Activated naive CD8-positive, alpha-beta T cell treated with anti-CD3 and anti-CD28 coated beads, Interleukin-2, amount 50 U/mL, for 24 hours (primary cell): ENCODE data around the gene NCAPD3.
"Not testable (repeated sequence)": the region's sequence is repeated elsewhere in the genome, so short reads cannot be mapped to it uniquely, and the experiment has no call there.

Experiments used
- ATAC-seq: fragments of 150-1000 bp; cut with Tn5 transposase; one replicate; pipeline ENCODE4 v1.10.0; 2021
- DNase-seq: peaks from one replicate; pipeline ENCODE4 v3.0.0; 2021
- H3K27ac Mint-ChIP-seq: one replicate; pipeline ENCODE4 v1.8.0; 2021; ENCODE audit warnings: mild to moderate bottlenecking, mixed read lengths
- H3K27me3 Mint-ChIP-seq: one replicate; pipeline ENCODE4 v1.8.0; 2021; ENCODE audit warnings: mixed read lengths
- H3K36me3 Mint-ChIP-seq: one replicate; pipeline ENCODE4 v1.8.0; 2021; ENCODE audit warnings: low read depth, mixed read lengths
- H3K4me1 Mint-ChIP-seq: one replicate; pipeline ENCODE4 v1.8.0; 2021; ENCODE audit warnings: mixed read lengths
- H3K4me3 Mint-ChIP-seq: one replicate; pipeline ENCODE4 v1.8.0; 2021; ENCODE audit warnings: mild to moderate bottlenecking, moderate library complexity, mixed read lengths
- H3K9me3 Mint-ChIP-seq: one replicate; pipeline ENCODE4 v1.8.0; 2021; ENCODE audit warnings: mixed read lengths

Gene NCAPD3

GRCh38 chr11:134124660-134125451, 98.9 kb downstream of the NCAPD3 start:
- H3K27me3 Mint-ChIP-seq: peaks cover 36% of the 10 kb centered on the region
- peak overlapping the region; percentile 52 for H3K4me3 Mint-ChIP-seq
- peak; percentile 66 for ATAC-seq
- H3K9me3 Mint-ChIP-seq: no peaks in the 10 kb centered on the region
- H3K4me1 Mint-ChIP-seq: peaks cover 14% of the 10 kb centered on the region
- no peak overlapping the region for H3K27ac Mint-ChIP-seq
- H3K36me3 Mint-ChIP-seq: peaks cover 4% of the 10 kb centered on the region
- peak; percentile 10 for DNase-seq

GRCh38 chr11:134120921-134121526, 102.7 kb downstream of the NCAPD3 start:
- no peak for DNase-seq
- Mint-ChIP-seq H3K9me3 (no peaks in the 10 kb centered on the region), H3K27ac (no peak overlapping the region)

GRCh38 chr11:134120143-134120850, 103.5 kb downstream of the NCAPD3 start:
- Mint-ChIP-seq H3K27ac (no peak overlapping the region), H3K4me3 (no peak overlapping the region), H3K27me3 (peaks cover 27% of the 10 kb centered on the region), H3K4me1 (peaks cover 8% of the 10 kb centered on the region), H3K36me3 (peaks cover 2% of the 10 kb centered on the region), H3K9me3 (no peaks in the 10 kb centered on the region)
- no peak for DNase-seq
- no peak for ATAC-seq

More at GRCh38 chr11:134120921-134121526, 102.7 kb downstream of the NCAPD3 start:
- no peak overlapping the region for H3K4me3 Mint-ChIP-seq
- H3K27me3 Mint-ChIP-seq: peaks cover 34% of the 10 kb centered on the region
- no peak for ATAC-seq
- H3K36me3 Mint-ChIP-seq: peaks cover 3% of the 10 kb centered on the region
- H3K4me1 Mint-ChIP-seq: peaks cover 14% of the 10 kb centered on the region

GRCh38 chr11:134119094-134119493, 104.7 kb downstream of the NCAPD3 start:
- Mint-ChIP-seq H3K36me3 (no peaks in the 10 kb centered on the region), H3K9me3 (no peaks in the 10 kb centered on the region), H3K27ac (no peak overlapping the region), H3K27me3 (peaks cover 19% of the 10 kb centered on the region), H3K4me3 (no peak overlapping the region), H3K4me1 (peaks cover 5% of the 10 kb centered on the region)
- ATAC-seq: peak; percentile 24
- DNase-seq: no peak

GRCh38 chr11:134118006-134118405, 105.8 kb downstream of the NCAPD3 start:
- Mint-ChIP-seq H3K9me3 (no peaks in the 10 kb centered on the region), H3K4me3 (no peak overlapping the region), H3K27me3 (peaks cover 9% of the 10 kb centered on the region), H3K36me3 (no peaks in the 10 kb centered on the region), H3K4me1 (peaks cover 5% of the 10 kb centered on the region), H3K27ac (no peak overlapping the region)
- ATAC-seq (no peak), DNase-seq (no peak)

- Mint-ChIP-seq H3K9me3 (no peaks in the 10 kb centered on the region), H3K27me3 (peaks cover 3% of the 10 kb centered on the region), H3K27ac (no peak overlapping the region), H3K36me3 (peaks cover 6% of the 10 kb centered on the region), H3K4me3 (no peak overlapping the region), H3K4me1 (peaks cover 5% of the 10 kb centered on the region)
- ATAC-seq: no peak
- no peak for DNase-seq
Observed at GRCh38 chr11:134116210-134116609, 107.6 kb downstream of the NCAPD3 start.

- not testable (repeated sequence) for H3K27me3 Mint-ChIP-seq, H3K4me3 Mint-ChIP-seq, H3K36me3 Mint-ChIP-seq
Observed at GRCh38 chr11:134113787-134114186, 110.0 kb downstream of the NCAPD3 start.

GRCh38 chr11:134110252-134110815, 113.4 kb downstream of the NCAPD3 start:
- Mint-ChIP-seq H3K4me3 (no peak overlapping the region), H3K27me3 (no peaks in the 10 kb centered on the region), H3K9me3 (peaks cover 11% of the 10 kb centered on the region), H3K4me1 (no peaks in the 10 kb centered on the region), H3K27ac (no peak overlapping the region), H3K36me3 (peaks cover 12% of the 10 kb centered on the region)
- DNase-seq (no peak), ATAC-seq (no peak)

More at GRCh38 chr11:134113787-134114186, 110.0 kb downstream of the NCAPD3 start:
- not testable (repeated sequence) for H3K4me1 Mint-ChIP-seq, DNase-seq, H3K9me3 Mint-ChIP-seq, ATAC-seq, H3K27ac Mint-ChIP-seq
